ENCODE measurements around the gene DLG1.

DNA sequence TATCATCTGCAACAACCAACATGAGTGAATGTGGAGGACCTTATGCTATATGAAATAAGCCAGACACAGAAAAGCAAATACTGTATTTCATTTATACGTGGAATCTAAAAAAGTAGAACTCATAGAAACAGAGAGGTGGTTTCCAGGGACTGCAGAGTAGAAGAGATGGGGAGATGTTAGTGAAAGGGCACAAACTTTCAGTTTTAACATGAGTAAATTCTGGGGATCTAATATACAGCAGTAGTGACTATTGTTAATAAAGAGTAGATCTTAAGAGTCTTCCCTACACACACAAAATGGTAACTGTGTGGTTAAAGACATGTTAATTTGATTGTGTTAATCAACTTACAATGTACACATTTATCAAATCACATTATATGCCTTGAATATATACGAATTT lies 247.9 kb downstream of the DLG1 start:
- TF ChIP-seq, protein P1, sequence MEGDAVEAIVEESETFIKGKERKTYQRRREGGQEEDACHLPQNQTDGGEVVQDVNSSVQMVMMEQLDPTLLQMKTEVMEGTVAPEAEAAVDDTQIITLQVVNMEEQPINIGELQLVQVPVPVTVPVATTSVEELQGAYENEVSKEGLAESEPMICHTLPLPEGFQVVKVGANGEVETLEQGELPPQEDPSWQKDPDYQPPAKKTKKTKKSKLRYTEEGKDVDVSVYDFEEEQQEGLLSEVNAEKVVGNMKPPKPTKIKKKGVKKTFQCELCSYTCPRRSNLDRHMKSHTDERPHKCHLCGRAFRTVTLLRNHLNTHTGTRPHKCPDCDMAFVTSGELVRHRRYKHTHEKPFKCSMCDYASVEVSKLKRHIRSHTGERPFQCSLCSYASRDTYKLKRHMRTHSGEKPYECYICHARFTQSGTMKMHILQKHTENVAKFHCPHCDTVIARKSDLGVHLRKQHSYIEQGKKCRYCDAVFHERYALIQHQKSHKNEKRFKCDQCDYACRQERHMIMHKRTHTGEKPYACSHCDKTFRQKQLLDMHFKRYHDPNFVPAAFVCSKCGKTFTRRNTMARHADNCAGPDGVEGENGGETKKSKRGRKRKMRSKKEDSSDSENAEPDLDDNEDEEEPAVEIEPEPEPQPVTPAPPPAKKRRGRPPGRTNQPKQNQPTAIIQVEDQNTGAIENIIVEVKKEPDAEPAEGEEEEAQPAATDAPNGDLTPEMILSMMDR (conservative IDR thresholded peaks at IDR 0.05 in 1 of 2, IDR thresholded peaks at IDR 0.05 in 1 of 2; ENCODE audit: low read depth in 1 of 2, low read length in 2 of 2): no peak
- TF ChIP-seq EZH2 (IDR thresholded peaks at IDR 0.05; ENCODE audit: low read length, missing control alignments): no peak

All from fibroblast of lung (primary cell).